Left ventricle myocardium inferior (tissue), 1 donor: ENCODE results near the gene LRRC63. TPM values are rescaled to one million over a fixed set of nuclear protein-coding genes. Genes with fewer than 3 reads are reported as not detected.
A peak's percentile ranks its signal among the peaks of the same experiment; 100 is the strongest.

Experiments
- DNase-seq: peaks from one replicate; pipeline ENCODE4 v3.0.0-alpha.2; 2020
- H3K27ac ChIP-seq: fragments of 200-600 bp; replicated peaks from 2 replicates; pipeline ENCODE4 v1.8.0; 2021
- H3K27me3 ChIP-seq: fragments of 200-600 bp; 2 replicates; pipeline ENCODE4 v1.8.0; 2021; ENCODE audit warnings: low read depth
- H3K36me3 ChIP-seq: fragments of 200-600 bp; 2 replicates; pipeline ENCODE4 v1.8.0; 2021
- H3K4me1 ChIP-seq: fragments of 200-600 bp; 2 replicates; pipeline ENCODE4 v1.8.0; 2021
- H3K4me3 ChIP-seq: fragments of 200-600 bp; 2 replicates; pipeline ENCODE4 v1.8.0; 2021; ENCODE audit warnings: mild to moderate bottlenecking, moderate library complexity
- H3K9me3 ChIP-seq: fragments of 200-600 bp; replicated peaks from 2 replicates; pipeline ENCODE4 v1.8.0; 2021
- intact Hi-C: fragments of 100-400 bp; cut with micrococcal nuclease; formaldehyde crosslinking; loops from one replicate; pipeline ENCODE4 v1.11.0; 2022
- total RNA-seq: library from RNA; stranded (reverse); fragmentation: NEBNext Ultra II Directional; extraction: Animal tissue kit (Norgen Biotek cat#: 25700); gene quantifications from one replicate; pipeline ENCODE4 v1.2.1, GENCODE V29; 2021
- TF ChIP-seq, protein P1 (sequence below): fragments of 200-600 bp; IDR thresholded peaks from 2 replicates; pipeline ENCODE4 v1.8.0; 2021; ENCODE audit warnings: antibody characterized with exemption, mild to moderate bottlenecking, borderline replicate concordance
- donor health status: DM: no; HTN: yes; CAD: no; lungs with severe emphysema.

LRRC63 gene
- total RNA-seq, 1 donor from 2014 or later: not detected

DNA sequence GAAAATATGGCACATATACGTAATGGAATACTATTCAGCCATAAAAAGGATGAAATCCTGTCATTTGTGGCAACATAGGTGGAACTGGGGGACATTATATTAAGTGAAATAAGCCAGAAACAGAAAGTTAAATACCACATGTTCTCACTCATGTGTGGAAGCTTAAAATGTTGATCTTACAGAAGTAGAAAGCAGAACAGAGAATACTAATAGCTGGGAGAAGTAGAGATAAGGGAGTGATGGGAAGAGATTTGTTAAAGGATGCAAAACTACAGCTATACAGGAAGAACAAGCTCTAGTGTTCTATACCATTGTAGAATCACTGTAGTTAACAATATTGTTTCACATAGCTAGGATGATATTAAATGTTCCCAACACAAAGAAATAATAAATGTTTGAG lies 107.3 kb downstream of the LRRC63 start:
- Histone ChIP-seq H3K4me3 (no peak overlapping the region), H3K36me3 (no peaks in the 10 kb centered on the region), H3K4me1 (no peaks in the 10 kb centered on the region), H3K9me3 (no peaks in the 10 kb centered on the region), H3K27me3 (peaks cover 12% of the 10 kb centered on the region), H3K27ac (no peak overlapping the region)
- intact Hi-C loops: no loop called here
- no peak for DNase-seq
- TF ChIP-seq, protein P1, sequence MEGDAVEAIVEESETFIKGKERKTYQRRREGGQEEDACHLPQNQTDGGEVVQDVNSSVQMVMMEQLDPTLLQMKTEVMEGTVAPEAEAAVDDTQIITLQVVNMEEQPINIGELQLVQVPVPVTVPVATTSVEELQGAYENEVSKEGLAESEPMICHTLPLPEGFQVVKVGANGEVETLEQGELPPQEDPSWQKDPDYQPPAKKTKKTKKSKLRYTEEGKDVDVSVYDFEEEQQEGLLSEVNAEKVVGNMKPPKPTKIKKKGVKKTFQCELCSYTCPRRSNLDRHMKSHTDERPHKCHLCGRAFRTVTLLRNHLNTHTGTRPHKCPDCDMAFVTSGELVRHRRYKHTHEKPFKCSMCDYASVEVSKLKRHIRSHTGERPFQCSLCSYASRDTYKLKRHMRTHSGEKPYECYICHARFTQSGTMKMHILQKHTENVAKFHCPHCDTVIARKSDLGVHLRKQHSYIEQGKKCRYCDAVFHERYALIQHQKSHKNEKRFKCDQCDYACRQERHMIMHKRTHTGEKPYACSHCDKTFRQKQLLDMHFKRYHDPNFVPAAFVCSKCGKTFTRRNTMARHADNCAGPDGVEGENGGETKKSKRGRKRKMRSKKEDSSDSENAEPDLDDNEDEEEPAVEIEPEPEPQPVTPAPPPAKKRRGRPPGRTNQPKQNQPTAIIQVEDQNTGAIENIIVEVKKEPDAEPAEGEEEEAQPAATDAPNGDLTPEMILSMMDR: no peak

DNA sequence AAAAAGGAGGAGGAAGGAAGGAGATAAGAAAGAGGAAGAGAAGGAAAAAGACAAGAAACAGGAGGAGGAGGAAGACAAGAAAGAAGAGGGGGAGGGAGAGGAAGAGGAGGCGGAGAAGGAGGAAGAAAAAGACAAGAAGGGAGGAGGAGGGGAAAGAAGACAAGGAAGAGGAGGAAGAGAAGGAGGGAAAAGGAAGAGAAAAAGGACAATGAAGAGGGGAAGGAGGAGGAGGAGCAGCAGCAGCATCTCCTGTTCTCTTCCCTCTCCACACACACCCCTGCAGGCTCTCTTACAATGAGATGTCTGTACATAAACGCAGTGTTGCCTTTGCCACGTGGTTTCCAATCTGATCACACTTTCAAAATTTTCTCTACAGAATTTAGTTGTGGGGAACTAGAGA lies 108.7 kb downstream of the LRRC63 start:
- H3K27me3 ChIP-seq: peaks cover 19% of the 10 kb centered on the region
- no peak overlapping the region for H3K27ac ChIP-seq
- DNase-seq: no peak
- H3K9me3 ChIP-seq: no peaks in the 10 kb centered on the region
- TF ChIP-seq, protein P1: no peak
- no peak overlapping the region for H3K4me3 ChIP-seq
- no peaks in the 10 kb centered on the region for H3K4me1 ChIP-seq
- no peaks in the 10 kb centered on the region for H3K36me3 ChIP-seq
- intact Hi-C loops: no loop called here

DNA sequence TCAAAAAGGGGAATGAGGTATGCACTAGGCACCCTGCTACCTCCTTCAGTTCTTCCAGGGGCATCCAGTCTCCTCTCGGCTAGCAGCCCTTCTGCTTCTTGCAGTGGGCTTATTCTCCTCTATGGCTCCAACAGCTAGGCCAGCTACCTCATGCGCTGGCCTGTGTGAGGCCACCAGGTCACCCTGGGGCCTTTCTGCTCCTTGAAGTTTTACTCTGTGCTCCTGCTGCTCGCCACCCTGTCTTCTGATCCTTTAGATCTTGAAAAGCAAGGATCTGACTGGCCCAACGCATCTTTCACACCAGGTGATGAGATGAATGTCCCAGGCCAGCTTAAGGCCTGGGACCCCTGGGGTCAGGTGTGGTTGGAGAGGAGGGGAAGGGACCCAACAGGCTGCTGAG lies 109.1 kb downstream of the LRRC63 start:
- Histone ChIP-seq H3K9me3 (no peaks in the 10 kb centered on the region), H3K36me3 (no peaks in the 10 kb centered on the region), H3K27ac (no peak overlapping the region), H3K27me3 (peaks cover 19% of the 10 kb centered on the region), H3K4me1 (no peaks in the 10 kb centered on the region), H3K4me3 (no peak overlapping the region)
- no peak for DNase-seq
- TF ChIP-seq, protein P1: no peak
- intact Hi-C loops: no loop called here

DNA sequence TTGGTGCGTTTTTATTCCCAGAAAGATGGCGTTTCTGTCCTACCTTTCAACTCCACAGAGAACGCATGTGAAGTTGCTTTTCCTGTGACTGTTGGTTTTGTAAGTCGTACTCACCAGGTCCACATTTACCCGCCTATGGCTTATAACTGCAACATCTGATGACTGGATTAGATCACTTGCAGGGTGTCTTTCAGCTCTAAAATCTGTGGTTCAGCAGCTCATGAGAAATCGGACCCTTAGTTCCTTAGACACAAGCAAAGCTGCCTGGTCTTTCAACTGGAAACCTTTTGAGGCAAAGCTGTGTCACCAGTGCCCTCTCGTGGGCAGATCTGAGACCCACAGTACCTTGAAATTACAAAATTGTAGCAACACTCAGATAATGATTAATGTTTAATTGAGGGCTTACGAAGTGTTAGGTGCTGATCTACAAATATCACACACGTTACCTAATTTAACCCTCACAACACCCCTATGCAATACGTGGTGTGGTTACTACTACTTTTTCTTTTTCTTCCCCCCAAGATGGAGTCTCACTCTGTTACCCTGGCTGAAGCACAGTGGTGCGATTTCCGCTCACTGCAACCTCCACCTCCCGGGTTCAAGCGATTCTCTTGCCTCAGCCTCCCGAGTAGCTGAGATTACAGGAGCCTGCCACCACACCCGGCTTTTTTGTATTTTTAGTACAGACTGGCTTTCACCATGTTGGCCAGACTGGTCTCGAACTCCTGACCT lies 109.9 kb downstream of the LRRC63 start:
- H3K4me1 ChIP-seq: no peaks in the 10 kb centered on the region
- DNase-seq: peak; percentile 42
- H3K27ac ChIP-seq: no peak overlapping the region
- TF ChIP-seq, protein P1: peak; percentile 66
- no peaks in the 10 kb centered on the region for H3K9me3 ChIP-seq
- peaks cover 19% of the 10 kb centered on the region for H3K27me3 ChIP-seq
- H3K36me3 ChIP-seq: no peaks in the 10 kb centered on the region
- intact Hi-C loops: no loop called here
- H3K4me3 ChIP-seq: no peak overlapping the region

DNA sequence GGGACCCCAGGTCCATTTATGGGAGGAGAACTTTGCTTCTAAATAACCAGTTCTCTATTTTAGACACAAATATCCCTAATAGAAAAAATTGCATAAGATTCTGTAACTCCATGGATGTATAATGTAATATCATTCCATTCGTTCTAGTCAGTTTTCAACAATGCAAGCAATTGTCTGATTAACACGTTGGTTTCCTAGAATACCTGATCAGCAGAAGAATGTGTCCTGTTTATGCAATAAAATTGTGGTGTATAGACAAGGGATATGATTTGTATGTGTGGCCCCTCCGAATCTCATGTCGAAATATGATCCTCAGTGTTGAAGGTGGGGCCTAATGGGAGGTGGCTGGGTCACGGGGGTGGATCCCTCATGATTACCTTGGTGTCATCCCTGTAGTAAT lies 113.2 kb downstream of the LRRC63 start:
- intact Hi-C loops: no loop called here
- Histone ChIP-seq H3K27me3 (peaks cover 14% of the 10 kb centered on the region), H3K4me3 (no peak overlapping the region), H3K4me1 (no peaks in the 10 kb centered on the region), H3K36me3 (no peaks in the 10 kb centered on the region), H3K27ac (no peak overlapping the region), H3K9me3 (no peaks in the 10 kb centered on the region)
- TF ChIP-seq, protein P1: no peak
- DNase-seq: no peak

Other genes with a start within 250 kb of the LRRC63 start
- 37.8 TPM for gene ZC3H13, start 159.2 kb upstream of the LRRC63 start, total RNA-seq
- not detected for gene CPB2, start 106.9 kb upstream of the LRRC63 start, total RNA-seq
- 14.1 TPM for gene LCP1, start 29.8 kb upstream of the LRRC63 start, total RNA-seq
- gene RUBCNL, start 175.3 kb downstream of the LRRC63 start, total RNA-seq: 0.38 TPM